Left hindlimb (tissue), 1 donor: ENCODE results near the gene ODAD4.
"Not testable (repeated sequence)": the region's sequence is repeated elsewhere in the genome, so short reads cannot be mapped to it uniquely, and the experiment has no call there.

Experiments
- DNase-seq: peaks from one replicate; pipeline ENCODE4 v3.0.0-alpha.2; 2018

ODAD4 gene

DNA sequence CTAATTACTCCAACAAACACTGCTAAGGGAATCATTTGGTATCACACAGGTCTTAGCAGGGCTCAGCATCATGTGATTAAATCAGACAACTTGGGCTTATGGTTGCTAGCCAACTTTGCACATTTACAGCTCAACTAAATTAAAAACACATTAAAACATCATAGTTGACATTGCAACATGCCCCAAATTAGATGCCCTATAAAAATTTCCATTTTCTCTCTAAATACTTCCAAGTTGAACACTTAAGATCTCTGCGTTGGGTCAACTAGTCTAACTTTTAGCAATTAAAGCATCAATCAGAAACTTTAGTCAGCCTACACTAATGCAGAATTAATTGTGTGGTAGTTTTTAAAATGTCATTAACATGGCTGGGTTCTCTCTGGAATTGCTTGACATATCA, 74.7 kb downstream of the ODAD4 start:
- DNase-seq = no peak

DNA sequence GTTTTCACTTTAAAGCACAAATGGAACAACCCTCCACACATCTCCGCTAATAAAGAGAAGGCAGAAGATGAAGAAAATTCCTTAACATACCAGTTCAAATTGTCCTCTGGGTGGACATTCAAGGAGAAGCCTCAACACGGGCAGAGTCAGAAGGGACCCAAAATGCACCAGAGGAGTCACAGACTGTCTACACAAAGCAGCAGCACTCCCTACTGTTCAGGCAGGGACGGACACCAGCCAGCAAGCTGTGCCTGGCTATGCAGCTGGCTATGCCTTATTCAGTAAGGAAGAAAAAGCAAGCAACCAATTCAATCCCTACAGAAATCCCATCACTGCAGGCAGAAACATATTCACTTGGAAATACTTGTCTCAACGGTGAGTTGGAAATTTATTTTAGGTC, 78.8 kb downstream of the ODAD4 start:
- DNase-seq = no peak

DNA sequence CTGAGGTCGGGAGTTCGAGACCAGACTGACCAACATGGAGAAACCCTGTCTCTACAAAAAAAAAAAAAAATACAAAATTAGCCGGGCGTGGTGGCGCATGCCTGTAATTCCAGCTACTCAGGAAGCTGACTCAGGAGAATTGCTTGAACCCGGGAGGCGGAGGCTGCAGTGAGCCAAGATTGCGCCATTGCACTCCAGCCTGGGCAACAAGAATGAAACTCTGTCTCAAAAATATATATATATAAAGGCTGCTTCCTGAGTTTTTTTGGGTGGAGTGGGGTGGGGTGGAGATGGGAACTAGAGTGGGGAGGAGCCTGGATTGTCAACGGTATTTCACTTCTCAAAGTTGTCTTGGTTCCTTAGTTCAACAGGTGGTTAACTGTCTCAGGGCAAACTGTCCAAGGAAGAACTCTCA, 79.9 kb downstream of the ODAD4 start:
- DNase-seq = not testable (repeated sequence)

GRCh38 chr17:42010898-42011516, 80.6 kb downstream of the ODAD4 start:
- no peak for DNase-seq

GRCh38 chr17:42012363-42012762, 81.9 kb downstream of the ODAD4 start:
- DNase-seq = not testable (repeated sequence)

DNA sequence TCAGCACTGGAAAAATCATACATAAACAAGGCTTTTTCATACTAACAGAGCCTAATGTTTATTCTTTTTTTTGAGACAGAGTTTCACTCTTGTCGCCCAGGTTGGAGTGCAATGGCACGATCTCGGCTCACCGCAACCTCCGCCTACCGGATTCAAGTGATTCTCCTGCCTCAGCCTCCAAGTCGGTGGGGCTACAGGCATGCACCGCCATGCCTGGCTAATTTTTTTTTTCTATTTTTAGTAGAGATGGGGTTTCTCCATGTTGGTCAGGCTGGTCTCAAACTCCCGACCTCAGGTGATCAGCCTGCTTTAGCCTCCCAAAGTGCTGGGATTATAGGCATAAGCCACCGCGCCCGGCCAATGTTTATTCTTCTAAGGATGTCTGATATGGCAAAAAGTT, 83.3 kb downstream of the ODAD4 start:
- DNase-seq = not testable (repeated sequence)
